Measurements from ENCODE around the gene ZNF343. TPM values are rescaled to one million over a fixed set of nuclear protein-coding genes. Genes with fewer than 3 reads are reported as not detected.

ZNF343 gene
- total and polyA plus RNA-seq, 5 experiments from 2014 or later, result 1.7 to 14.2 (median 5.0) TPM

- ATAC-seq (no peak), DNase-seq (no peak)
- Mint-ChIP-seq H3K9me3 (peaks cover 0 to 16% (median 3%) of the 10 kb centered on the region in 9 donors), H3K4me1 (peaks cover 0 to 2% (median 0%) of the 10 kb centered on the region in 4 donors), H3K27ac (no peak overlapping the region), H3K36me3 (peaks cover 30 to 79% (median 59%) of the 10 kb centered on the region in 3 donors), H3K4me3 (no peak overlapping the region), H3K27me3 (no peaks in the 10 kb centered on the region)
- POLR2A ChIA-PET, result no interaction called here
Observed at GRCh38 chr20:2483504-2483903, 25.2 kb downstream of the ZNF343 start.

GRCh38 chr20:2480381-2480780, 28.3 kb downstream of the ZNF343 start:
- H3K4me3 Mint-ChIP-seq, result no peak overlapping the region
- H3K27me3 Mint-ChIP-seq, result no peaks in the 10 kb centered on the region
- POLR2A ChIA-PET, result no interaction called here
- ATAC-seq (no peak), DNase-seq (no peak)
- H3K27ac Mint-ChIP-seq, result no peak overlapping the region
- H3K36me3 Mint-ChIP-seq, result peaks cover 30 to 58% (median 56%) of the 10 kb centered on the region in 3 donors
- no peaks in the 10 kb centered on the region for H3K4me1 Mint-ChIP-seq
- H3K9me3 Mint-ChIP-seq, result peaks cover 0 to 16% (median 3%) of the 10 kb centered on the region in 9 donors

- peaks cover 15 to 34% (median 25%) of the 10 kb centered on the region in 3 donors for H3K36me3 Mint-ChIP-seq
- no peak overlapping the region for H3K4me3 Mint-ChIP-seq
- no peak for ATAC-seq
- no peaks in the 10 kb centered on the region for H3K27me3 Mint-ChIP-seq
- no peak overlapping the region for H3K27ac Mint-ChIP-seq
- POLR2A ChIA-PET, result interaction anchor here (0.7 kb wide), 1 partner anchor 32 kb away, joined by 4 read pairs; the partner anchor contains the start of gene ZNF343
- H3K4me1 Mint-ChIP-seq, result no peaks in the 10 kb centered on the region
- DNase-seq, result no peak
- H3K9me3 Mint-ChIP-seq, result peaks cover 0 to 24% (median 4%) of the 10 kb centered on the region in 9 donors
Observed at GRCh38 chr20:2476742-2477615, 31.7 kb downstream of the ZNF343 start.

- Mint-ChIP-seq H3K27ac (no peak overlapping the region), H3K36me3 (peaks cover 10 to 25% (median 17%) of the 10 kb centered on the region in 3 donors), H3K4me1 (peaks cover 2 to 4% (median 2%) of the 10 kb centered on the region in 4 donors), H3K9me3 (peaks cover 0 to 22% (median 3%) of the 10 kb centered on the region in 9 donors), H3K4me3 (no peak overlapping the region), H3K27me3 (no peaks in the 10 kb centered on the region)
- POLR2A ChIA-PET, result interaction anchor here (0.7 kb wide), 1 partner anchor 33 kb away, joined by 4 read pairs; the partner anchor contains the start of gene ZNF343
- DNase-seq (no peak), ATAC-seq (no peak)
Observed at GRCh38 chr20:2475850-2476741, 32.6 kb downstream of the ZNF343 start.

GRCh38 chr20:2473516-2473915, 35.2 kb downstream of the ZNF343 start:
- H3K4me3 Mint-ChIP-seq, result no peak overlapping the region
- H3K9me3 Mint-ChIP-seq, result peaks cover 0 to 10% (median 0%) of the 10 kb centered on the region in 9 donors
- DNase-seq, result no peak
- peaks cover 15 to 28% (median 24%) of the 10 kb centered on the region in 4 donors for H3K4me1 Mint-ChIP-seq
- POLR2A ChIA-PET, result no interaction called here
- no peak overlapping the region for H3K27ac Mint-ChIP-seq
- no peaks in the 10 kb centered on the region for H3K27me3 Mint-ChIP-seq
- H3K36me3 Mint-ChIP-seq, result peaks cover 0 to 16% (median 8%) of the 10 kb centered on the region in 3 donors
- ATAC-seq, result no peak

- H3K4me1 Mint-ChIP-seq, result peaks cover 31 to 49% (median 41%) of the 10 kb centered on the region in 4 donors
- peaks cover 6 to 39% (median 6%) of the 10 kb centered on the region in 3 donors for H3K36me3 Mint-ChIP-seq
- peak within 1 kb of the TSS; percentile 94 to 100 (median 99) for H3K27ac Mint-ChIP-seq
- POLR2A ChIA-PET, result interaction anchor here (0.8 to 2.6 kb wide), 14 partner anchors 9 to 1004 kb away, joined by 3 to 32 read pairs (median 6); partner anchors contain the start of genes IDH3B, NOP56, NSFL1C and ZNF343
- DNase-seq (peak; percentile 85 to 98 (median 96)), ATAC-seq (peak; percentile 90)
- H3K27me3 Mint-ChIP-seq, result no peaks in the 10 kb centered on the region
- peak within 1 kb of the TSS; percentile 94 to 99 (median 99) for H3K4me3 Mint-ChIP-seq
- peaks cover 0 to 10% (median 0%) of the 10 kb centered on the region in 9 donors for H3K9me3 Mint-ChIP-seq
Observed at GRCh38 chr20:2470423-2471193, 38.1 kb downstream of the ZNF343 start, which contains the start of gene SNRPB. Gene SNRPB, minus strand, starts transcription at chr20:2470789. Its CDS starts 99 bp downstream, at chr20:2470690.

GRCh38 chr20:2469991-2470422, 38.7 kb downstream of the ZNF343 start:
- Mint-ChIP-seq H3K27ac (peak overlapping the region; percentile 94 to 100 (median 99)), H3K4me3 (peak overlapping the region; percentile 94 to 99 (median 99)), H3K27me3 (no peaks in the 10 kb centered on the region), H3K36me3 (peaks cover 6 to 45% (median 6%) of the 10 kb centered on the region in 3 donors), H3K4me1 (peaks cover 32 to 53% (median 41%) of the 10 kb centered on the region in 4 donors), H3K9me3 (peaks cover 0 to 10% (median 0%) of the 10 kb centered on the region in 9 donors)
- peak in 9 of 10 donors; percentile 34 to 84 (median 65) for DNase-seq
- POLR2A ChIA-PET, result interaction anchor here (0.6 to 2.6 kb wide), 13 partner anchors 10 to 1004 kb away, joined by 3 to 32 read pairs (median 6); partner anchors contain the start of genes IDH3B, NOP56, NSFL1C and ZNF343
- ATAC-seq, result peak; percentile 61 to 63

GRCh38 chr20:2468581-2469407, 39.9 kb downstream of the ZNF343 start:
- Mint-ChIP-seq H3K9me3 (peaks cover 0 to 10% (median 0%) of the 10 kb centered on the region in 9 donors), H3K4me1 (peaks cover 32 to 53% (median 41%) of the 10 kb centered on the region in 4 donors), H3K36me3 (peaks cover 6 to 58% (median 12%) of the 10 kb centered on the region in 3 donors), H3K27ac (peak overlapping the region; percentile 29 to 100 (median 84)), H3K4me3 (peak overlapping the region; percentile 44 to 99 (median 67)), H3K27me3 (no peaks in the 10 kb centered on the region)
- no peak for ATAC-seq
- DNase-seq, result no peak
- POLR2A ChIA-PET, result interaction anchor here (1.0 kb wide), 1 partner anchor 12 kb away, joined by 3 read pairs; no protein-coding TSS in a partner anchor

- DNase-seq, result no peak
- Mint-ChIP-seq H3K27ac (peak overlapping the region in 8 of 10 donors; percentile 9 to 100 (median 40)), H3K9me3 (peaks cover 0 to 7% (median 0%) of the 10 kb centered on the region in 9 donors), H3K36me3 (peaks cover 8 to 71% (median 25%) of the 10 kb centered on the region in 3 donors), H3K4me1 (peaks cover 33 to 53% (median 41%) of the 10 kb centered on the region in 4 donors), H3K27me3 (no peaks in the 10 kb centered on the region), H3K4me3 (peak overlapping the region in 1 of 10 donors; percentile 31)
- POLR2A ChIA-PET, result interaction anchor here (0.5 to 1.5 kb wide), 2 partner anchors 10 to 200 kb away, joined by 3 to 7 read pairs; no protein-coding TSS in a partner anchor
- no peak for ATAC-seq
Observed at GRCh38 chr20:2467412-2467811, 41.3 kb downstream of the ZNF343 start.

- Mint-ChIP-seq H3K27me3 (no peaks in the 10 kb centered on the region), H3K4me3 (no peak overlapping the region), H3K4me1 (peaks cover 26 to 39% (median 32%) of the 10 kb centered on the region in 4 donors), H3K27ac (no peak overlapping the region), H3K36me3 (peaks cover 21 to 92% (median 37%) of the 10 kb centered on the region in 3 donors), H3K9me3 (no peaks in the 10 kb centered on the region)
- ATAC-seq (no peak), DNase-seq (no peak)
- POLR2A ChIA-PET, result no interaction called here
Observed at GRCh38 chr20:2465100-2465499, 43.6 kb downstream of the ZNF343 start.

Measured in naive thymus-derived CD8-positive, alpha-beta T cell (primary cell).